CD4-positive, alpha-beta T cell treated with Interferon gamma for 1 hour (primary cell): ENCODE data around the gene SMIM11.
"Not testable (repeated sequence)": the region's sequence is repeated elsewhere in the genome, so short reads cannot be mapped to it uniquely, and the experiment has no call there.

Source experiments
- DNase-seq: peaks from one replicate; pipeline ENCODE4 v3.0.0-alpha.2; 2020

Gene SMIM11

DNA sequence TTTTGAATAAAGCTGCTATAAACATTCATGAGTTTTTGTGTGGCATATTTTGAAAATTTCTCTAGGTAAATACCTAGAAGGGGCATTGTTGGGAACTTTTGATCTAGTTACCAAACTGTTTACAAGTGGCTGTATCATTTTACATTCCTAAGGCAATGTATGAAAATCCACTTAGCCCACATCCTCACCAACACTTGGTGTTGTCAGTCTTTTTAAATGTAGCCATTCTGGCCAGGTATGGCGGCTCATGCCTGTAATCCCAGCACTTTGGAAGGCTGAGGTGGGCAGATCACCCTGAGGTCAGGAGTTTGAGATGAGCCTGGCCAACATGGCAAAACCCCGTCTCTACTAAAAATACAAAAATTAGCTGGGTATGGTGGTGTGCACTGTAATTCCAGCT, 17.4 kb upstream of the SMIM11 start:
- DNase-seq, result no peak

DNA sequence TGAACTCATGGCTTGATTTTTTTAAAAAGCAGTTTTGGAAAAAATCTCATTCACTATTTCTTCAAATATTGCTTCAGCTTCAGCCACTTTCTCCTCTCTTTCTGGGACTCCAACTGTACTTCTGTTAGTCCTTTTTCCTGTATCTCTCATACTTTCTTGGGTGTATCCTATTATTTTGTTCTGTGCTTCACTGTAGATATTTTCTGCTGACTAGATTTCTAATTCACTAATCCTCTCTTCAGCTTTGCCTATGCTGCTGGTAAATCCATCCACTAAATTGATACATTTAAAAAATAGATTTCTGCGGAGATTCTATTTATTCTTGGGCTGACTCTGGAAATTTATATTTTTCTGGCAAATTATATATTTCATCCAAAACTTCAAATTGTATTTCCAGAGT, 16.4 kb upstream of the SMIM11 start:
- no peak for DNase-seq

DNA sequence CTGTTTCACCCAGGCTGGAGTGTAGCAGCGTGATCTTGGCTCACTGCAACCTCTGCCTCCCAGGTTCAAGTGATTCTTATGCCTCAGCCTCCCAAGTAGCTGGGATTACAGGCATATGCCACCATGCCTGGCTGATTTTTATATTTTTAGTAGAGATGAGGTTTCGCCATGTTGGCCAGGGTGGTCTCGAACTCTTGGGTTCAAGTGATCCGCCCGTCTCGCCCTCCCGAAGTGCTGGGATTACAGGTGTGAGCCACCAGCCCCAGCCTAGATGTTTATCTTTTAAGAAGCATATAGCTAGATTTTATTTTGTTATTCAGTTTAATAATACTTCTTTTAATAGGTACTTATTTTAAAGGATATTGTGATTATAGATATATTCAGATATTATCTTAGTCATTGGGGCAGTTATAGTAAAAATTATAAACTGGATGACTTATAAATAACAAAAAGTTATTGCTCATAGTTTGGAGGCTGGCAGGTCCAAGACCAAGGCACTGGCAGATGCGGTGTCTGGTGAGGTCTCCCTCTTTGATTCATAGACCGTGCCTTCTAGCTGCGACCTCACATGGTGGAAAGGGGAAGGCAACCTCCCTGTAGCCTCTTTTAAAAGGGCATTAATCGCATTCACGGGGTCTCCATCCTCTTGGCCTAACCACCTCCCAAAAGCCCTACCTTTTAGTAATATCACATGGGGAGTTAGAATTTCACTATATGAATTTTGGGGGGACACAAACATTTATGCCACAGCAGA, 14.6 kb upstream of the SMIM11 start:
- DNase-seq, result no peak

DNA sequence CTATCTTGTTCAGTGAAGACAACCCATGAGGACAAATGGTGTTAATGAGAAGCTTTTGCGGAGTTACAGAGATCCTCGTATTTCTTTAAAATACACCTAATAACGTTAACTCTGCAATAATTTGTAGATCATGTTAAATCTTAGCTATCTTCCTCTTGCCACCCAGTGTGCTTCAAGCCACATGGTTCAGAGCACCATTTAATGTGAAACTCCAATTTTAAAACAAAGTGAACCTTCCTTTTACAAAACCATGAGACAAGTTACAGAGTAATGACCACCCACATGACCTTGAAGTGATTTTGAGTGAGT, 13.2 kb upstream of the SMIM11 start:
- DNase-seq, result no peak

DNA sequence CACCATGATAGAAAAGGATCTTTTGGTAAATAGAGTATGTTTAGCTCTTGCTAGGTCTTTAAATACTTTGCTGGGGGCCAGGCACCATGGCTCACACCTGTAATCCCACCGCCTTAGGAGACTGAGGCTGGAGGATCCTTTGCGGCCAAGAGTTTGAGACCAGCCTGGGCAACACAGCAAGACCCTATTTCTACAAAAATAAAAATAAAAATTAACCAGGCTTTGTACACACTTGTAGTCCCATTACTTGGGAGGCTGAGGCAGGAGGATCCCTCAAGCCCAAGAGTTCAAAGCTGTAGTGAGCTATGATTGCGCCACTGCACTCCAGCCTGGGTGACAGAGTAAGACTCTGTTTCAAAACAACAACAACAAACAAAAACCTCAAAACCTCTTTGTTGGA, 12.6 kb upstream of the SMIM11 start:
- no peak for DNase-seq

DNA sequence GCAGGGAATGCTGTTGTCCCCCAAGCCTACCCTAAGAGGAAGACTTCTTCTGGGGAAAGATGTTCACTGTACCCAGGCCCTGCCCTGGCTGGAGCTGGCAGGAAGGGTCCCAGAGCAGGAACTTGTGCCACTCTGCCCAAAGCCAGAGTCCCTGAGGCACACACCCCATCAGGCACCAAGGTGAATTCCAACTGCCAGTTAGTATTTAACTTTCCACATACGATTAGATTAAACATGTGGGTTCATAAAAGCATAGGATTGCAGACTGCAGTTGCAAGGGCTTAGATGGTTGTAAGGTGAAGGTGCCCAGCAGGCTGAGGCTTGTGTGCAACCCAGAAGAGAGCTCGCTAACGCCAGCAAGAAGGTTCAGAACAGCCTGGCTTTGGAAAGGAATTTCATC, 11.6 kb upstream of the SMIM11 start, which contains the start of gene KCNE2:
KCNE2 (plus strand) TSS at position 274 of the 400 bp plus-strand sequence. CDS start 6,473 bp downstream, outside the sequence.
- no peak for DNase-seq

DNA sequence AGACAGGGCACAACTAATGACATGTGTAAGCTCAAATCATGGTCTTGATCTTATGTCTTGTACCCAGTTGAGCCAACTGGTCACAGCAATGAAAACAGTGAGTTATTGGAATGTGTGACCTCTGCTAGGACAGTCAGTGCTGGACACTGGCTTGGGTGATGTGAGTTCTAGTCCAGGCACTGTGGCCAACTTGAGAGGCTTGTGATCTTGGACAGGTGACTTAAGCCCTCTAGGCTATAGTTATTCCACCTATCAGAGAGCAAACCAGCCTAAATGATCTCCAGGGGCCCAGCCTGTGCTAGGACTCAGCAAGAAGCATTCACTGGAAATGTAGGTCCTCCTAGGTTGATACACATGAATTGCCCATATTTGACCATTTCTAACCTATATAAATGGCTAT, 10.4 kb upstream of the SMIM11 start:
- no peak for DNase-seq

DNA sequence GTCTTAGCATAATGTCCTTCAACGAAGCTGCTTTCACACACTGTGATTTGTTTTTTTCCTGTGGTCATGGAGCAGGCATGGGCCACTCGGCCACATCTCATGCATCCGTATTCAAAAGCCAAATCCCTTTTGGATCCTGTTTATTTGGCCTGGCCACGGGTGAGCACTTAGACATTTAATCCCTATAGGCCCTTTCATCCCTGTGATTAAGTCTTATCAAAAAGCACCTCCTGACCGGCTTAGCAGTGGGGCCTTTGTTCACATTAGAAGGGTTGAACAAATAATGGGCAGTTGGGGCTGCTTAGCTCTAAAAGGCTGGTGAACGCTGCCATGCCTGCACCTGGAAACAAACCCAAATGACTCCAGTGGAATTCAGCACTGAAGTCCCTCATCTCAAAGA, 9.5 kb upstream of the SMIM11 start:
- DNase-seq, result no peak

DNA sequence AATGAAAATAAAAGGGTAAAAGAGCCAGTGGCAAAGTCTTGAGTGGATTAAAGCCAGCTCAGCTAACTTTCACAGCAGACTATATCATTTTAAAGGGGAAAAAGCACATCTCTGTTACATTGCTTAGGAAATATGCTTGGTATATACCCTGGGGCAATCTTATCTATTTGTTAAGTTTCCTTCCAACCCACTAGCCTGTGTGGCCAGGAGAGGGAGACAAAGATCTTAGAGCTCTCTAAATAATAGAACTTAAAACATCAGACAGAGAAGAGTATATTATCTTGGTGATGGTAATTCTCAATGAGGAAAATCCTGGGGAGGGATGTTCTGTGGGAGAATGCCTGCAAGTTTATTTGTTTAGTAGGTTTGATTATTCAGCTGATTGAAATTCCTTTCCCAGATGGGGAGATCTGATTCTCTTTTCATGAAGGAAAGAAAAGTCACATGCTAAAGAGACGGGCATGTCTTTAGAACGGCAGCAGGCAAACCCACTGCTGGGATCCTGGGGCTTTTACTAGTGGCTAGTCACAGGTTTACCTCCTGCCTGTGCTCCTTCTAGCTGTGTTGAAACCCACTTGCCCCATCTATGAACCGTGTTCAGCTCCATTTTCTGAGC, 7.9 kb upstream of the SMIM11 start:
- peak; percentile 4 for DNase-seq

DNA sequence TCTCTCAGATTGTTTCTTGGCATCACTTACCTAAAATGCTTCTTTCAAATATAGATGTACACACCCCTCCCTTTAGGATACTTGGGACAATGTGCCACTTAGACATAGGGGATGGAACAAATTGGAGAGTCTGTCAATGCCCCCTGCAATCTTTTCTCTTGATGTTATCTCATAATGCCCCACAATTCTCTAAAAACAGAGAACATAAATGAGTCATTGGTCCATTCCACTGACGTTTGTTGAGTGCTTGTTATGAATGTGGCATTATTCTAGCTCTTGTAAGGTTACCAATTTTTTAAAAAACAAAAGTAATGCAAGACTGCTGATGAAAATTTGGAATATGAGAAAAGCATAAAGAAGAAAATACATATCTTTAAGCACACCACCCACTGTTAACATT, 5.6 kb upstream of the SMIM11 start:
- no peak for DNase-seq

DNA sequence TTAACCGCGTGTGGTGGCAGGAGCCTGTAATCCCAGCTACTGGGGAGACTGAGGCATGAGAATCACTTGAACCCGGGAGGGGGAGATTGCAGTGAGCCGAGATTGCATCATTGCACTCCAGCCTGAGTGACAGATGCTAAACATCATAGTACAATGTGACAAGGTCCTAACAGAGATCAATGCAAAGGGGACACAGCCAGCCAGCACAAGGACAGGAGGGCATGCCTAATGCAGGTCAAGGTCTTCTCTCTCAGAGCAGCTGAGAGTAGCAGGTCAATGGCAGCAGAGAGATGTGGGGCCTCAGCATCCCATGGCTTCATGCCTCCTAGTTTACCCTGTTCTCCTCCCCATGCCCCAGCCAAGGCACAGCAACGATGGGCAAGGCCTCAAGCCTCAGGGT, 3.0 kb upstream of the SMIM11 start:
- DNase-seq, result no peak

DNA sequence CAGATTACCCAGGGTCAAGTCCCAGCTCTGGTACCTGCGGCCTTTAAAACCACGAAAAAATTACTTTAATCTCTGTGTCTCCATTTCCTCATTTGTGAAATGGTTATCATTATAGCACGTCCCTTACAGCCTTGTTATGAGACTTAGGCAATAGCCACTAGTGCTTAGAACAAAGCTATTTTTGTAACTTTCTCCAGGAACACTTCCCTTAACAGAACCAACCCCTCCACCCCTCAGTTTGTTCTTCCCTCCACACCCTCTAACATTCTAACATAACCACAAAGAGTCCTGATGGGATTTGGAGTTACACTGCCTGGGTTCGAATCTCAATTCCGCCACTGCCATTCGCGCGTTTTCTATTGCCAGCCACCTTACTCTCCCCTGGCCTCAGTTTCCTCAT, 845 bp upstream of the SMIM11 start:
- DNase-seq, result not testable (repeated sequence)

DNA sequence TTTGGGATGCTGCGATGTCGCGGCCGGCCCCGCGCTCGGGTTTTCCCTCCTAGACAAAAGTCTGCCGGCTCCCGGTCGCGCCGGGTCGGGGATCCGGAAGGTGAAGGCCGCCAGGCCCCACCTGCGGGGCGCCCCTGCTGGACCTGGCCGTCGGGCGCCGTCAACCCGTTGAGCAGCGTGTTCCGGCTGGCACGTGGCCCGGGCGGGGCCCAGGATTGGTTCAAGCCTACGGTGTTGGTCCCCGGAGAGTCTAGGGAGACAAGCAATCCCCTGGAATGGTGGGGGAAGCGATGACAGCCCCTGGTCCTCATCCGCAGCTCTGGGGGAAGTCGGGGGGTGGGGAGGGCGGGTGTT, 289 bp downstream of the SMIM11 start:
- DNase-seq, result not testable (repeated sequence)

DNA sequence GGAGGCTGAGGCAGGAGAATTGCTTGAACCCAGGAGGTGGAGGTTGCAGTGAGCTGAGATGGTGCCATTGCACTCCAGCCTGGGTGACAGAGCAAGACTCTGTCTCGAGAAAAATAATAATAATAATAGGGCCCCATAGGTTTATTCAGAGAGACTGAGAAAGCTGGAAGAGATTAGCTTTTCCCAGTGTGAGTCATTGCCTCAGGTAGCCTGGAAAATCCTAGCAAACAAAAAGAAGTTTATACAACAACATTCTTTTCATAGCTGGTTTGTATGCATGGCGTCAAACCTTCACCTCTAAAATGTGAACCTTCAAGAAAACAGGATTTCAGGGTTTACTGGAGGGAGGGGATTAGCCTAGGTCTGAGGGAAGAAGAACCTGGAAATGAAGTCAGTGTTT, 7.8 kb downstream of the SMIM11 start:
- not testable (repeated sequence) for DNase-seq

DNA sequence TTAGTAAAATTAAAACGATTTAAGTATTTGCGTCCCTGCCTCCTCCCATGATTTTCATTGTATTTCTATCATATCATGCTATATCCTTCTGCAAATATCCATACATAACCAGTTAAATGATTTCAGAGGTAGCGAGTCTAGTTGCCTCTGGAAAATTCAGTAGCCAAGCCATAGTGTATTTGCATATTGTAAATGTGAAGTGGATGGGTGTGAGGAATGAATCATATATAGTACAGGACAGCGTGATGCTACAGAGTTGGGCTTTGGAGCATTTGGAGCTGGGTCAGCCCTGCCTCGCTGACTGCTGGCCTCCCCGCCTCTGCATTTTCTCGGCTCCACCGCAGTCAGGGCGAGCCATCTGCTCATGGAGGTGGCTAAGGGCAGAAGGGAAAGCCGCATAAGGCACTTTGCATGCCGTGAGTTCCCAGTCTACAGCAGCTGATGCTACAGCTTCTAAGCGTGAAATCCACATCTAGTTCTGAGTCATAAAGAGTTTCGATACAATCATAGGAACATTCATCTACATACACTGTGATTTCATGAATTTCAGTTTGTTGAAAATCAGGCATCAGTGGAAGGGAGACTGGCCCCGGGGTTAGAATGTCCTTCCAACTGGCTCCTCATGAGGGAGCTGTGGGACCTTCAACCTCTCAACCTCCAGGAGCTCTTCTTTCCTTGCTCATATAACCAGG, 8.6 kb downstream of the SMIM11 start:
- not testable (repeated sequence) for DNase-seq

DNA sequence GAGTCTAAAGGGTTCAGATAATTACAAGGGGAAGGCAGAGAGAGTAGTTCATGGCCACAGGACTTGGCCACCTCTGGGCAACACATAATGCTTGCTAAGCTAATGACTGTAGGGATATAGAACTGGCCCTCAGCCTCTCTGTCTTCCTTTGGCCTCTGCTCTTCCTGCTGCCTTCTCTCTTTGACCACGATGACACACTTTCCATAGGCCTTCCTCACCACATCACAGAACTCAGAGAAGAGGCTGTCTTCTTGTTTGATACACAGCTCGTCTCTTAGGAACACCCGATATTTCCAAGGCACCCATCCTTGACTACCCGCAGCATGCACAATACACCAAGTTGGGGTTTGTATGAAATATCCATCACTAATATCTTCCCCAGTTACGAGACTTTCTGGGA, 25.2 kb downstream of the SMIM11 start:
- DNase-seq, result not testable (repeated sequence)

DNA sequence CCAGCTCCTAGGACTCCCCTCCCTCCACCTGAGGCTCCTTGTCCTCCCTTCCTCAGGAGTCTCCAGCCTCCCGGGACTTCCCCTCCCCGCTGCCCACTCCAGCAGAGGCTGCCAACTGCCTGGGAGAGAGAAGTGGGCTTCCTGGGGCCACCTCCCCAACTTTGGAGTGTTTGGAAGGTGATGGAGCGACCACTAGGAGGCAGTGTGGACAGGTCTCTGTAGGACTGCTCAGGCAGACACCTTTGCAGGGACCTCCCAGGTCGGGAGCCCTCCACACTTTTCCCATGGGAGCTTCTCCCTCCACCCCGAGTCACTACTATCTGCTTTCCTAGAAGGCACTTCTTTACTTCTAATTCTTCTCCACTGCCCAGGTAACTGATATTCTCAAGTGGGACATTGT, 29.4 kb downstream of the SMIM11 start:
- not testable (repeated sequence) for DNase-seq

DNA sequence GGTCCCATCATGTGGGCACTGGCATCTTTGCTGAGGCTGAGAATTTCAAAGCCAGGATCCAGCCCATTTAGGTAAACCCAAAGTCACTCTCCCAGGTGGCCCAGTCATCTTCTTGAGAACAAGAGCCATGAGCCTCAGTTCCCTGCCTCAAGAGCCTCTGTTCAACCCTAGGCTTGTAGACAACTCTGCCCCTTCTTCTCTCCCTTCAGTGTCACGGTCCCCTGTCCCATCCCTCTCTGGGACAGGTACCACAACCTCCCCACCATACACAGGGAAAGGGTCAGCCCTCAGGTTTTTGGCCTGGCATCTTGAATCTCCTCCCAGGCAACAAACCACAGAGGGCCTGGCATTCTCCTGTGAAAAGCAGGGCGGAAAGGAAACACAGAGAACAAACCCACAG, 30.4 kb downstream of the SMIM11 start:
- not testable (repeated sequence) for DNase-seq

DNA sequence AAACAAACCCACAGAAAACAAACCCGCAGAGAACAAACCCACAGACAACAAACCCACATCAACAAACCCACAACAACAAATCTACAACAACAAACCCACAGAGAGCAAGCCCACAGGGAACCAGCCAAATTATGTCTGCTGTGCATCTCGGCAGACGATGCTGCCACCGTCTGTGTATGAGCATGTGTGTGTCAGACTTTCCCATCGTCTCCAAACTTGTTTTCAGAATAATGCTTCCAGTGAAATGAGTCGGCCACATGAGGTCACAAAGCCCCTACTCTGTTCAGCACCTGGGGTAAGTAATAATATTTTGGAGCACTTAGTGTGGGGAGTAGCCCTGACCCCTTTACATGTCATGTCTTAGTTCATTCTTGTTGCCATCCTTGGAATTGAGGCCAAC, 30.8 kb downstream of the SMIM11 start:
- DNase-seq, result not testable (repeated sequence)

DNA sequence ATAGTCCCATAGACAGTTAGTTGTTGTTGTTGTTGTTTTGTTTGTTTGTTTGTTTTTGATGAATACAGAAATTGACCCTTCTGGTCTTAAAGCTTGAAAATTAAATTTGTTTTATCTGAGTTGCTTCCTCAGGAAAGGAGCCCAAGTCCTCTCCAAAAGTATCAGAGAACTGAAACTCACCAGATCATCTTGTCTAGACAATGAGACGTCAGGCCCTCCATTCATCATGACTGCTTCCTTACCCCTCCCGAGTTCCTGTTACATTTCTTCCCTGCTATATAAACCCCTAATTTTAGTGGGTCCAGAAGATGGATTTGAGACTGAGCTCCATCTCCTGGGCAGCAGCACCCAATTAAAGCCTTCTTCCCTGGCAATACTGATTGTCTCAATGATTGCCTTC, 31.4 kb downstream of the SMIM11 start:
- DNase-seq, result not testable (repeated sequence)

DNA sequence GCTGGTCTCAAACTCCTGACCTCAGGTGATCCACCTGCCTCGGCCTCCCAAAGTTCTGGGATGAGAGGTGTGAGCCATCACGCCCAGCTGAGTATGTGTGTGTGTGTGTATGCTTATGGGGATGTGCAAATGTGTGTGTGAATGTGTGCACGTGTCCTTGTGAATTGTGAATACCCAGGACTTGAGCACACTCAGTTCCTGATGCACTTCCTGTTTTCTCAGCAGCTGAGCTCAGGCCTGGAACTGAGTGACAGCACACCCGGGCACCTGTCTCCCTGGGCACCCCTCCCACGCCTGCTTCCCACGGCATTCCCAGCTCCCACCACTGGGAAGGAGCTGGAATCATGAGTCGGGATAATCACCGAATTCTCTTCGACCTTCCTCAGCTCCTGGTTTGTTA, 32.0 kb downstream of the SMIM11 start:
- not testable (repeated sequence) for DNase-seq

DNA sequence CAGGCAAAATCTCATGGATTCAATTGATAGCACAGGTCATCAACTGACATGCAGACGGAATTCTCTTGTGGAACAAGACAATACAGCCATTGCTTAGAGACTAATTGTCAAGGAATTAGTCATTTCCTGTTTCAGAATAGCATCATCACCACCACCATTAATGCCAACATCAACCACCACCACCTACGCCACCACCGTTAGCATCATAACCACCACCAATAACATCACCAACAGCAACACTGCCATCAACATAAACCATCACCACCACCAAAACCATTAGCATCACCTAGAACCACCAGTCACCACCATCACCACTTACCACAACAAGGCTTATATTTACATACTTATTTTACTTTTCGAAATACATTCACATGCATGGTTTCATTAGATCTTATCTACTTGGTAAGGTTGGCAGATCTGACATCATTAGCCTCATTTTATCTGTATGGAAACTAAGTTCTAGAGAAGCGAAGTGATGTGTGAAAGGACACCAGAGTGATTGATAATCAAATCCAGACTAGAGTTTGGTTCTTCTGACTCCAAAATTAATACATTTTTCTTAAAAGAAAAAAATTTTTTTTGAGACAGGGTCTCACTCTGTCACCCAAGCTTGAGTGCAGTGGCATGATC, 42.3 kb downstream of the SMIM11 start:
- not testable (repeated sequence) for DNase-seq

DNA sequence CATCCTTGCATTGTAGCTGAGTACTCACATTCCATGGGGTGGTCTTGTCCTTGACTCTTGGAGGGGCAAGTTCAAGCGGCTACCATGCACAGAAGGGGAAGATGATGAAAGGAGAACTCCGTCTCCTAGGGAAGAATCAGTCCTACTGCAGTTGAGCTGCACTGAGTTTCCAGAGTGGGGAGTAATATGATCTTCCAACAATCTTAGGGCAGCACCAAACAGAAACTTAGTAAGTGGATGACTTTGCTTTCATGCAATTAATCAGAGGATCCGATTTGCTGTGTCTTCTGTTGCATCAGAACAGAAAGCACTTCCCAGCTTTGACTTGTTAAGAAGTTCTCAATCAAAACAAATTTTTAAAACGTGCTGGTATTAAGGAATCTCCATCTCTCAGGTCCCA, 48.5 kb downstream of the SMIM11 start, which contains the start of gene SMIM34:
SMIM34 (minus strand) TSS at position 147 of the 400 bp plus-strand sequence; CDS start at position 35, 112 bp downstream.
- DNase-seq, result not testable (repeated sequence)

DNA sequence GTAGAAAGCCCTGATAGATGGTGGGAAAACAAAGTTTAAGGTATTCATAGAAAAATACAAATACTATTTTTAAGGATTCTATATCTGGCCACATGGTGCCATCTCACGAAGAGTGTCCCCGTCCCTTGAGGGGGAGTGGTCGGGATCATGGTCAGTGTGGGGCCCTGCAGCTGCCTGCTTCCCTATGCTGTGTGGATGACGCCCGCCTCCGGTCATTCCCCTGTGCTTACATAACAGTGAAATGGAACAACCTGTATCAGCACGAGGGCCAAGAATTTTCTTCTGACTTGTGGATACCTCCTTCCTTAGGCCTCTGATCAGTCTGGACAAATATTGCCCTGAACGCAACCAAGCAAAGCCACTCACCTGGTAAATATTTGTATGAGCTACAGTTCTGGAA, 52.0 kb downstream of the SMIM11 start:
- DNase-seq, result not testable (repeated sequence)
